Astrocyte of the spinal cord (primary cell): ENCODE data around the gene HSPB9.

Source experiments
- DNase-seq: peaks from one replicate; pipeline ENCODE4 v3.0.0; 2011; ENCODE audit warnings: low read depth, low spot score
- H3K4me3 ChIP-seq: 2 replicates; pipeline ENCODE4 v1.5.1; 2011; ENCODE audit warnings: low read depth, mild to moderate bottlenecking, low read length, moderate library complexity
- CTCF ChIP-seq: IDR thresholded peaks from 2 replicates; pipeline ENCODE4 v1.5.1; 2012; ENCODE audit warnings: low read depth, mild to moderate bottlenecking, low read length, inconsistent platforms
- in situ Hi-C: cut with HindIII; loops from 2 replicates; pipeline ENCODE4 v1.10.0; 2017; ENCODE audit warnings: low sequenced_read_pairs

HSPB9 gene

GRCh38 chr17:42146911-42147607 lies 24.5 kb downstream of the HSPB9 start:
- in situ Hi-C loops = no loop called here
- no peak overlapping the region for H3K4me3 ChIP-seq
- no peak for DNase-seq
- TF ChIP-seq CTCF = no peak

GRCh38 chr17:42153919-42154742 lies 31.5 kb downstream of the HSPB9 start:
- TF ChIP-seq CTCF = no peak
- H3K4me3 ChIP-seq = peak overlapping the region; percentile 96
- peak; percentile 4 for DNase-seq
- in situ Hi-C loops = no loop called here

- DNase-seq = no peak
- in situ Hi-C loops = no loop called here
- H3K4me3 ChIP-seq = peak overlapping the region; percentile 96
- no peak for TF ChIP-seq CTCF
These were observed 33.0 kb downstream of the HSPB9 start for GRCh38 chr17:42155614-42156045.

GRCh38 chr17:42159796-42160530 lies 37.4 kb downstream of the HSPB9 start:
- TF ChIP-seq CTCF = no peak
- in situ Hi-C loops = no loop called here
- no peak for DNase-seq
- no peak overlapping the region for H3K4me3 ChIP-seq

GRCh38 chr17:42160531-42160910 lies 37.9 kb downstream of the HSPB9 start:
- DNase-seq = no peak
- TF ChIP-seq CTCF = no peak
- in situ Hi-C loops = no loop called here
- H3K4me3 ChIP-seq = no peak overlapping the region

GRCh38 chr17:42163113-42163512 lies 40.5 kb downstream of the HSPB9 start:
- DNase-seq = no peak
- in situ Hi-C loops = no loop called here
- no peak overlapping the region for H3K4me3 ChIP-seq
- peak; percentile 44 for TF ChIP-seq CTCF
